Aorta (tissue), 5 donors: Measurements from ENCODE around the gene PPP1R12B. TPM values are rescaled to one million over a fixed set of nuclear protein-coding genes. Genes with fewer than 3 reads are reported as not detected.
"Not testable (repeated sequence)": the region's sequence is repeated elsewhere in the genome, so short reads cannot be mapped to it uniquely, and the experiment has no call there.

Experiments
- ATAC-seq: fragments of 200-7000 bp; cut with Tn5 transposase; one replicate; pipeline ENCODE4 v1.9.1; 2022; ENCODE audit warnings: moderate library complexity; ENCODE audit not compliant: low FRiP score
- DNase-seq, 2 donors: peaks; one replicate each; pipeline ENCODE4 v3.0.0-alpha.2; 2020
- H3K27ac ChIP-seq, 2 donors: one replicate each; pipeline ENCODE4 v1.5.1; 2013; ENCODE audit warnings: low read length in 2 of 2, mild to moderate bottlenecking in 2 of 2, moderate library complexity in 2 of 2, control low read depth in 1 of 2, inconsistent platforms in 1 of 2, low read depth in 1 of 2
- H3K27me3 ChIP-seq, 2 donors: one replicate each; pipeline ENCODE4 v1.6.1; 2013; ENCODE audit warnings: control low read depth in 1 of 2, low read length in 1 of 2, mild to moderate bottlenecking in 1 of 2, moderate library complexity in 1 of 2; ENCODE audit not compliant: insufficient read depth in 2 of 2, control insufficient read depth in 1 of 2
- H3K36me3 ChIP-seq, 2 donors: one replicate each; pipeline ENCODE4 v1.6.1; 2013; ENCODE audit warnings: control low read depth in 1 of 2, low read length in 1 of 2, mild to moderate bottlenecking in 1 of 2; ENCODE audit not compliant: insufficient read depth in 2 of 2, control insufficient read depth in 1 of 2
- H3K4me1 ChIP-seq, 2 donors: one replicate each; pipeline ENCODE4 v1.6.1; 2013; ENCODE audit warnings: low read length in 2 of 2, control low read depth in 1 of 2, mild to moderate bottlenecking in 1 of 2, moderate library complexity in 1 of 2; ENCODE audit not compliant: insufficient read depth in 2 of 2, control insufficient read depth in 1 of 2
- H3K4me3 ChIP-seq, 2 donors: one replicate each; pipeline ENCODE4 v1.5.1; 2013; ENCODE audit warnings: low read length in 2 of 2, control low read depth in 1 of 2, mild to moderate bottlenecking in 1 of 2
- H3K9me3 ChIP-seq: one replicate; pipeline ENCODE4 v1.6.1; 2013; ENCODE audit warnings: mild to moderate bottlenecking, low read length; ENCODE audit not compliant: control insufficient read depth
- WGBS, 2 donors: extraction: QIAGEN DNeasy Blood & Tissue Kit; methylation state at CpG; one replicate each; pipeline ENCODE4 v1.1.7; 2013; 5-methylcytosine and 5-hydroxymethylcytosine counted together
- intact Hi-C, 2 donors: fragments of 100-400 bp; cut with DNase I; formaldehyde crosslinking; loops; one replicate each; pipeline versions ENCODE4 v1.14.2 to v1.15.0; 2022
- polyA plus RNA-seq, 2 donors: library from polyadenylated mRNA; stranded (reverse); fragments of 200-250 nt; gene quantifications; one replicate each; pipeline ENCODE4 v1.2.3, GENCODE V29; 2013
- total RNA-seq, 2 donors: library from RNA; stranded (reverse); fragmentation: NEBNext Ultra II Directional; extraction: Animal tissue kit (Norgen Biotek cat#: 25700); gene quantifications; one replicate each; pipeline ENCODE4 v1.2.1, GENCODE V29; 2021
- donor health status: healthy with polysubstance abuse.
- donor health status: Bipolar disorder and iron deficiency.
- donor health status: DM: no; HTN: no; CAD: no.
- donor health status: DM: no; HTN: no; CAD: no.
- donor health status: DM: yes; HTN: yes; CAD: no.

PPP1R12B gene
- total and polyA plus RNA-seq, 4 donors, result 102 to 1,102 (median 396) TPM

GRCh38 chr1:202596638-202597037, 248.1 kb downstream of the PPP1R12B start:
- no peak for ATAC-seq
- H3K4me1 ChIP-seq, result no peaks in the 10 kb centered on the region
- no peak for DNase-seq
- no peak overlapping the region for H3K4me3 ChIP-seq
- H3K27me3 ChIP-seq, result no peaks in the 10 kb centered on the region
- H3K27ac ChIP-seq, result no peak overlapping the region
- H3K9me3 ChIP-seq, result no peaks in the 10 kb centered on the region
- intact Hi-C loops, result loop anchor here (5.0 kb wide), 1 partner anchor 94 kb away; no protein-coding TSS in a partner anchor
- WGBS, 2 donors, result 88 to 95% methylated on average over 13 of the region's 13 CpGs
- peaks cover 0 to 7% of the 10 kb centered on the region in 2 donors for H3K36me3 ChIP-seq

GRCh38 chr1:202597090-202597761, 248.7 kb downstream of the PPP1R12B start:
- Histone ChIP-seq H3K4me1 (no peaks in the 10 kb centered on the region), H3K36me3 (peaks cover 0 to 5% of the 10 kb centered on the region in 2 donors), H3K27me3 (no peaks in the 10 kb centered on the region), H3K4me3 (no peak overlapping the region), H3K27ac (no peak overlapping the region), H3K9me3 (no peaks in the 10 kb centered on the region)
- WGBS, 2 donors, result 91 to 94% methylated on average over 3 of the region's 3 CpGs
- ATAC-seq (no peak), DNase-seq (no peak)
- intact Hi-C loops, result loop anchor here (5.0 kb wide), 1 partner anchor 95 kb away; no protein-coding TSS in a partner anchor

- H3K36me3 ChIP-seq, result peaks cover 0 to 2% of the 10 kb centered on the region in 2 donors
- ATAC-seq (peak; percentile 67), DNase-seq (peak; percentile 80 to 84)
- no peaks in the 10 kb centered on the region for H3K4me1 ChIP-seq
- H3K27ac ChIP-seq, result peak overlapping the region in 1 of 2 donors; percentile 47
- H3K9me3 ChIP-seq, result no peaks in the 10 kb centered on the region
- intact Hi-C loops, result loop anchor here (5.0 kb wide), 1 partner anchor 98 kb away; no protein-coding TSS in a partner anchor
- no peaks in the 10 kb centered on the region for H3K27me3 ChIP-seq
- WGBS, 2 donors, result 35 to 36% methylated on average over 16 of the region's 16 CpGs
- no peak overlapping the region for H3K4me3 ChIP-seq
Observed at GRCh38 chr1:202599669-202600431, 251.4 kb downstream of the PPP1R12B start.

- 78 to 80% methylated on average over 10 of the region's 10 CpGs for WGBS, 2 donors
- Histone ChIP-seq H3K36me3 (peaks cover 0 to 2% of the 10 kb centered on the region in 2 donors), H3K4me1 (no peaks in the 10 kb centered on the region), H3K27ac (no peak overlapping the region), H3K4me3 (no peak overlapping the region), H3K9me3 (no peaks in the 10 kb centered on the region), H3K27me3 (no peaks in the 10 kb centered on the region)
- intact Hi-C loops, result no loop called here
- ATAC-seq (peak; percentile 6), DNase-seq (no peak)
Observed at GRCh38 chr1:202600432-202601041, 252.0 kb downstream of the PPP1R12B start.

- H3K36me3 ChIP-seq, result peaks cover 0 to 5% of the 10 kb centered on the region in 2 donors
- DNase-seq (no peak), ATAC-seq (no peak)
- intact Hi-C loops, result no loop called here
- H3K27me3 ChIP-seq, result no peaks in the 10 kb centered on the region
- H3K4me1 ChIP-seq, result no peaks in the 10 kb centered on the region
- H3K27ac ChIP-seq, result peak overlapping the region in 1 of 2 donors; percentile 21
- H3K4me3 ChIP-seq, result no peak overlapping the region
- no peaks in the 10 kb centered on the region for H3K9me3 ChIP-seq
- WGBS, 2 donors, result 81% methylated on average over 2 of the region's 2 CpGs
Observed at GRCh38 chr1:202603435-202603834, 254.9 kb downstream of the PPP1R12B start.

- no peak overlapping the region for H3K4me3 ChIP-seq
- ATAC-seq, result no peak
- no peaks in the 10 kb centered on the region for H3K9me3 ChIP-seq
- H3K27me3 ChIP-seq, result no peaks in the 10 kb centered on the region
- no peaks in the 10 kb centered on the region for H3K4me1 ChIP-seq
- WGBS, 2 donors, result 87 to 90% methylated on average over 5 of the region's 5 CpGs
- peaks cover 0 to 5% of the 10 kb centered on the region in 2 donors for H3K36me3 ChIP-seq
- DNase-seq, result peak in 1 of 2 donors; percentile 61
- intact Hi-C loops, result no loop called here
- H3K27ac ChIP-seq, result no peak overlapping the region
Observed at GRCh38 chr1:202605515-202605914, 257.0 kb downstream of the PPP1R12B start.

GRCh38 chr1:202612036-202612435, 263.5 kb downstream of the PPP1R12B start:
- H3K36me3 ChIP-seq, ATAC-seq, H3K27me3 ChIP-seq, H3K4me3 ChIP-seq, H3K4me1 ChIP-seq, intact Hi-C loops, DNase-seq, H3K9me3 ChIP-seq, H3K27ac ChIP-seq: not testable (repeated sequence)
- 94% methylated on average over 3 of the region's 3 CpGs for WGBS, 2 donors

- Histone ChIP-seq H3K4me1 (peaks cover 0 to 6% of the 10 kb centered on the region in 2 donors), H3K9me3 (no peaks in the 10 kb centered on the region), H3K27ac (no peak overlapping the region), H3K4me3 (no peak overlapping the region), H3K36me3 (no peaks in the 10 kb centered on the region), H3K27me3 (no peaks in the 10 kb centered on the region)
- WGBS, 2 donors, result 94 to 96% methylated on average over 4 of the region's 4 CpGs
- peak in 1 of 2 donors; percentile 63 for DNase-seq
- intact Hi-C loops, result no loop called here
- ATAC-seq, result no peak
Observed at GRCh38 chr1:202613571-202613970, 265.1 kb downstream of the PPP1R12B start.
